NCI-H1694 treated with DMSO at 0.1 percent for 48 hours (cell line): ENCODE data around the gene TMEM169.
"Not testable (repeated sequence)": the region's sequence is repeated elsewhere in the genome, so short reads cannot be mapped to it uniquely, and the experiment has no call there.

Experiments used
- DNase-seq: peaks from one replicate; lab custom pipeline; 2025; lab: John Stamatoyannopoulos, UW

The TMEM169 gene

GRCh38 chr2:216131175-216131926, 49.6 kb downstream of the TMEM169 start:
- DNase-seq = no peak

DNA sequence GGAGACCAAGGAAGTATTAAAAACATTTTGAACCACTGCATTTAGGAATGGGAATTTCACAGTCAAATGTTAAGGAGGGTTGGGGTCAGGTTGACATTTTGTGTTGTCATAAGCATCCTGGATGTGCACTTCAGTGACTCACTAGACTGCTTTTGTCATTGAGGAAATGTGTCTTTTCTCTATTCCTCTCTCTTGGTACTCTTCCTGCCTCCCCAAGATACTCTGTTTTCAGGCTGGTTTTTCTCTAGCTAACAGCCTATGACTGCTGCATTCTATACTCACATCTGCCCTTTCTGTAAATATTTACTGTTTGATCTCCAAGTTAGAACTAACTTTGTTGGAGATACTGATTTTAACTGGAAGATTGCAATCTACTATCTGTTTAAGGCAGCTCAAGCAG, 50.9 kb downstream of the TMEM169 start:
- no peak for DNase-seq

GRCh38 chr2:216133397-216133796, 51.7 kb downstream of the TMEM169 start:
- DNase-seq = no peak

DNA sequence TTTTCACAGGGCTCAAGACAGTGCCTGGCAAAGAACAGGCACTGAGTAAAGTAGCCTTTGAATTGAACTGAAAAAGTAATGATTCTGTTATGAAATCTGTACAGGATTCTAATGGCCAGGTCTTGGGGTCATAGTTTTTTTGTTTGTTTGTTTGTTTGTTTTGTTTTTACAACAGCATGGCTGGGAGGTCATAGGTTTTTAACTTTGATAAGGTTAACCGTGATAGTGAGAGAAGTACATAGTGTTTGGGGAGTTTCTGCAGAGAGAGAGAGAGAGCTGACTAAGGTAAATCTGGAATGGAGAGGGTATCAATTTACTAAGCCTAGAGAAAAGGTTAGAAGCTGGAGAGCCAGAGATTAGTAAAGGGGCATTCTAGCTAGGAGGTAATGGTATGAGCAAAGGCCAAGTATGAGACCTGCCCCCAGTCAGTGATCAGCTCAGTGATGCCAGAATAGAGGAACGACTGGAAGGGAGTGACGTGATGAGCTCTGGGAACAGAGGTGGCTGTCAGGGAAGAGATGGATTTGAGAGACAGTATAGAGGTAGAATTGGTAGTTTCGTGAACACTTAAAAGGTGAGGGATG, 53.3 kb downstream of the TMEM169 start:
- DNase-seq = no peak

DNA sequence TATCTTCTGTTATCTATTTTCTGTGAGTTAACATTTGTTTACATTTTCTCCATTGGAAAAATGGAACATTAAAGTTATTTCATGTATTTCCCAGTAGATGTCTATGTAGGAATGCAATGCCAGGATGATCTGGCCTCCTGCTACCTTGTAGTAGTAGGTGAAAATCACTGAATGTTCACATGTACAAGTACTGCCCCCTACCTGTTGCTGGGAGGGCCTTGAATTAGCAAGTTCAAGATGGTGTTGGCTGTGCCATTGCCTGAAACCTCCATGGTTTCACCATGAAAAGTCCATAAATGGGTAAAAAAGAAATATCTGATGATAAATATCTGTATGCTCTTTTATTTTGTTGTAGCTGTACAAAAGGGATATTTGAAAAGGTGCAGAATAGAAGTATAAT, 58.2 kb downstream of the TMEM169 start:
- peak; percentile 20 for DNase-seq

DNA sequence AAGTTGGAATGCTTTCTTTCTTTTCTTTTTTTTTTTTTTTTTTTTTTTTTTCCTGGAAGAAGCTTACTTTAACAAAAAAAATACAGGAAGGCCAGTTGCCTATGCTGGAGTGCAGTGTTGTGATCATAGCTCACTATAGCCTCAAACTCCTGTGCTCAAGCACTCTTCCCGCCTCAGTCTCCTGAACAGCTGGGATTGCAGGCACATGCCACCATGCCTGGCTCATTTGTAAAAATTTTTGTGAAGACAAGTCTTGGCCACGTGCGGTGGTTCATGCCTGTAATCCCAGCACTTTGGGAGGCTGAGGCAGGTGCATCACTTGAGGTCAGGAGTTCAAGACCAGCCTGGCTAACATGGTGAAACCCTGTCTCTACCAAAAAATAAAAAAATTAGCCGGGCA, 59.8 kb downstream of the TMEM169 start:
- DNase-seq = not testable (repeated sequence)

- DNase-seq = no peak
These were observed 60.8 kb downstream of the TMEM169 start for GRCh38 chr2:216142540-216142939.

DNA sequence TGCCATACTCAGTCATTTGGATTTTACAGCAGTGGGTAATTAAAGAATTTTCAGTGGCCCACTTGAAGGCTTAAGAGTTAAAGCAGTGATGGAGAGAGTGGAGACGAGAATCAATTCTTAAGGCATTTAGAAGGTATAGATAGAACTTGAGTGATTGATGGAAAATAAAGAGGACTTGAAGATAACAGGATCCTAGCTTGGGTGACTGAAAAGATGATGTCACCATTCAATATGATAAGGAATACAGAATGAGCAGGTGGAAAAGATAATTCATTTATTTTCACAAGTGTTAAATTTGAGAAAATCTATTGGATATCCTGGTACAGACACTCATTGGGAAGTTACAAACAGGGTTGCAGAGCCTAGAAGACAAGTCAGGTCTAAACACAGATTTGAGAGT, 62.7 kb downstream of the TMEM169 start:
- DNase-seq = no peak

- DNase-seq = no peak
These were observed 63.1 kb downstream of the TMEM169 start for GRCh38 chr2:216144857-216145256.

DNA sequence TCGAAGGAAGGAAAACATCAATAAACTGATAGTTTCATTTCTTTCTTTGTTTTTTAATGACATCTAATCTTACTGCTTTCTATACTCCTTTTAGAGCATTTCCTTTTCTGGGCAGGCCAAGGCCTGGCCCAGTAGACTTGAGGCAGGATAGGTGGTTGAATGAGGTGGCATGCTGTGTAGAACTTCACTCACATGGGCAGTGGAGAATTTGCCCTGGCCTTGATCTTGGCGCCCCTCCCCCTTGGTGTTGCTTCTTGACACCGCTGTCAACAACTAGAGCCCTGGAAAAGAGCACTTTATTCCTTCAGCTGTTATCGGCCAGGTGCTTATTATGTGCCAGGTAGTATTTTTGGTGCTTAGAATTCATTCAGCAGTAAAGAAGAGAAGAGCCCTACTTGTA, 64.9 kb downstream of the TMEM169 start:
- DNase-seq = no peak

- no peak for DNase-seq
These were observed 65.7 kb downstream of the TMEM169 start for GRCh38 chr2:216147172-216148131.

DNA sequence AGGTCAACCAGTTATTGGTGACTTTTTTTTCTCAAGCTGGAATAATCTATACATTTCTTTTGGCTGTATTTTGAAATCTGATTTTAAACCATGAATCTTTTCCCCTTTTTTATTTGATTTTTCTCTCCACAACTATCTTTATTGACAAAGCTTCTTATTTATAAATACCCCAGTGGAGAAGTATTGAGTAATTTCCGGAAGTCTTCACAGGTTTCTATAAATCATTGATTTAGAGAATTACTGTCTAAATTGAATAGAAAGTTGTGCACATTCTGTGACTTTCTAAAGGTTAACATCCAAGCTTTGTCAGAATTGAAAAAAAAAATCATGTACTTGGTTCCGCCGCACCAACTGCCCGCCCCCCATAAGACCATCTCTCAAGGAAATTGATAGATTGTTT, 67.3 kb downstream of the TMEM169 start:
- no peak for DNase-seq

GRCh38 chr2:216149741-216150140, 68.0 kb downstream of the TMEM169 start:
- DNase-seq = no peak

GRCh38 chr2:216151313-216152025, 69.8 kb downstream of the TMEM169 start:
- no peak for DNase-seq
